Ovary (tissue), 3 donors: ENCODE data around the gene IQGAP1.

Experiments
- CTCF ChIP-seq, 3 donors: fragments of 450-650 bp in 2 of 3; fragments of 200-600 bp in 1 of 3; IDR thresholded peaks; one replicate each; pipeline versions ENCODE4 v1.5.1 to v1.8.0; 2016 to 2022; ENCODE audit warnings: antibody characterized with exemption in 3 of 3, mild to moderate bottlenecking in 1 of 3
- EP300 ChIP-seq: sonication (generic); formaldehyde crosslinking; IDR thresholded peaks from one replicate; pipeline ENCODE4 v1.6.1; 2017; ENCODE audit warnings: antibody characterized with exemption
- POLR2A ChIP-seq: fragments of 450-650 bp; IDR thresholded peaks from one replicate; pipeline ENCODE4 v1.6.1; 2017; ENCODE audit warnings: antibody characterized with exemption, mild to moderate bottlenecking, moderate library complexity
- donor health status: DM: no; HTN: no; CAD: no.

- TF ChIP-seq POLR2A (no peak), CTCF (IDR thresholded peaks at IDR 0.05) (no peak), EP300 (no peak)
Measured at GRCh38 chr15:90489514-90489913, 101.5 kb downstream of the IQGAP1 start.
